Activated naive CD4-positive, alpha-beta T cell treated with anti-CD3 and anti-CD28 coated beads, Interleukin-2, amount 10 ng/mL, durations not matched to agents 7 days and 5 days (primary cell): ENCODE measurements around the gene CACNA1D.

Experiments used
- CTCF ChIA-PET: fragments of 350-600 bp; sonication (Branson Sonifier 250); formaldehyde crosslinking; loops from one replicate; lab custom pipeline; 2021; ENCODE audit warnings: antibody characterized with exemption; lab: Charles Lee
- DNase-seq: peaks from one replicate; pipeline ENCODE4 v3.0.0-alpha.2; 2020
- H3K27ac Mint-ChIP-seq: one replicate; pipeline ENCODE4 v1.8.0; 2021; ENCODE audit warnings: mild to moderate bottlenecking, moderate library complexity, mixed read lengths
- H3K27me3 Mint-ChIP-seq: one replicate; pipeline ENCODE4 v1.8.0; 2021; ENCODE audit warnings: mild to moderate bottlenecking, mixed read lengths
- H3K36me3 Mint-ChIP-seq: one replicate; pipeline ENCODE4 v1.8.0; 2021; ENCODE audit warnings: mixed read lengths
- H3K4me1 Mint-ChIP-seq: one replicate; pipeline ENCODE4 v1.8.0; 2021; ENCODE audit warnings: mixed read lengths
- H3K4me3 Mint-ChIP-seq: one replicate; pipeline ENCODE4 v1.8.0; 2021; ENCODE audit warnings: mild to moderate bottlenecking, moderate library complexity, mixed read lengths
- H3K9me3 Mint-ChIP-seq: one replicate; pipeline ENCODE4 v1.8.0; 2021; ENCODE audit warnings: mixed read lengths

The CACNA1D gene

DNA sequence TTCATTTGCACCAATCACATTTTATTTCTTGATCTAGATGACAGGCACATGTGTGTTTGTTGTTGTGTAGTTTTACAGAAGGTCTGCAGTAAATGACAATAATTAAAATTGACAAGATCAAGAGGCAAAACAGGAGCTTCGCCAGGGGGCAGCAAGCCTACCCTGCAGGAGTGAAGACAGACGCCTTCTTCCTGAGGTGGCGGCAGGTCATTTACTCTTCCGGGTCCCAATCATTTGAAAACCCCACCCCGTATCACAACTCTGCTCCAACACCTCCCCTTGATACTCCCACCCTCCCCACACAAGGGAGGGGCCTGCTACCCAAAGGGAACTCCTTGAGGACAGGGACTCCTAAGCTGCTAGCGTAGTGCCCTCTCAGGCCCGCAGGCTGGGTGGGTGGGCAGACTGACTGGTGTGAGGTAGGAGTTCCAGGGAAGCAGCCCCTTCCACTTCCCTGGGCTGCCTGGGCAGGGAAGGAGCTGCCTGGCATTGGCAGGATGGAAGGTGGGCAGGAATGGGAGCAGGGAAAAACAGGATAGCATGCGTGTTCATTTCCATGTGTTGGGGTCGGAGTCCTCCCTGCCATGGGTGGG lies 338.7 kb downstream of the CACNA1D start:
- H3K9me3 Mint-ChIP-seq = no peaks in the 10 kb centered on the region
- no peaks in the 10 kb centered on the region for H3K4me1 Mint-ChIP-seq
- H3K36me3 Mint-ChIP-seq = no peaks in the 10 kb centered on the region
- no peak overlapping the region for H3K27ac Mint-ChIP-seq
- DNase-seq = no peak
- H3K27me3 Mint-ChIP-seq = peaks cover 4% of the 10 kb centered on the region
- H3K4me3 Mint-ChIP-seq = no peak overlapping the region
- CTCF ChIA-PET = no interaction called here

DNA sequence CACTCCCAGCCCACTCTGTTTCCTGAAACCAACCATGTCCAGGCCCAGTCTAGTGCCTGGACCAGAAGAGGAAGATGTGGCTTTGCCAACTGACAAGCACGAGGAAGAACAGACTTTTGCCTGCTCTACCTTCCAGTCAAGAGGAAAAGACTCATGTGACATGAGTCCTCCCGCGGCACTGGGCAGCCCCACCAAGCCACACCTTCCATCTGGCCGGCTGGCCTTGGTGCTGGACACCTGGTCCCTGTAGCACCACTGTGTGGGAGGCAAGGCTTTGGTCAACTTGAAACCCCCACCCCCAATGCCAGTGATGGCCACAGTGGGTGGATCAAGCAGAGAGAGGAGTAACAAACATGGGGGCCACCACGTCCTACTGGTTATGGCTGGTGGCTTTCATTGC lies 339.3 kb downstream of the CACNA1D start:
- H3K27ac Mint-ChIP-seq = no peak overlapping the region
- CTCF ChIA-PET = no interaction called here
- H3K4me3 Mint-ChIP-seq = no peak overlapping the region
- H3K9me3 Mint-ChIP-seq = no peaks in the 10 kb centered on the region
- no peaks in the 10 kb centered on the region for H3K4me1 Mint-ChIP-seq
- H3K36me3 Mint-ChIP-seq = no peaks in the 10 kb centered on the region
- H3K27me3 Mint-ChIP-seq = peaks cover 9% of the 10 kb centered on the region
- no peak for DNase-seq

DNA sequence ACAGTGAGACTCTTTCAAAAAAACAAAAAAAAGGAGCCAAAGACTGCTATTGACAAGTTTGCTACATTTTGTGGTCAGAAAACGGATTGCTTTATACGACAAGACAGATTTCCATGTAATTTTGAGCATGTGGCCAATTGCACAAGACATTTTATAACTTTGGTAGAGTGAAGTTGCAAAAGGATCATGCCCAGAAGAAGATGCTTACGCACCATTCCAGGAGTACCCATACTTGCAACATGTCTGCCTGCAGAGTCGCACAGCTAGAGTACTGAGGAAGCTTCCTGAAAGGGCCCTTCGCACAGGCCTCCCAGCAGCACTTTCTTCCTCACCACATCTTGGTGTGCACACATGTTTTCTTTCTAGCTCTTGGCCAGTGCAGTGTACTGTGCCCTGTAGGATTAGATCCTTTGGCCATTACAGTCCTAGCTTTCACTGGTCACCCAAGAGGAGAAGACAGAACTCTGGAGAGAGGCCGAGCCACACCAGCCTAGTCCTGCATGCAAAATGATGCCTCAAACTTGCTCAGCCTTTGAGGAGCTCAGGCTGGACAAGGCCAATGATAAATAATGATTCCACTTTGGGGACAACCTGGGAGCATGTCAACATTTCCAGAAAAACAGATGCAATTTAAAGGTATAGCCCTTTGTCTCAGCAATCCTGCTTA lies 340.2 kb downstream of the CACNA1D start:
- Mint-ChIP-seq H3K27ac (no peak overlapping the region), H3K36me3 (no peaks in the 10 kb centered on the region), H3K27me3 (peaks cover 15% of the 10 kb centered on the region)

DNA sequence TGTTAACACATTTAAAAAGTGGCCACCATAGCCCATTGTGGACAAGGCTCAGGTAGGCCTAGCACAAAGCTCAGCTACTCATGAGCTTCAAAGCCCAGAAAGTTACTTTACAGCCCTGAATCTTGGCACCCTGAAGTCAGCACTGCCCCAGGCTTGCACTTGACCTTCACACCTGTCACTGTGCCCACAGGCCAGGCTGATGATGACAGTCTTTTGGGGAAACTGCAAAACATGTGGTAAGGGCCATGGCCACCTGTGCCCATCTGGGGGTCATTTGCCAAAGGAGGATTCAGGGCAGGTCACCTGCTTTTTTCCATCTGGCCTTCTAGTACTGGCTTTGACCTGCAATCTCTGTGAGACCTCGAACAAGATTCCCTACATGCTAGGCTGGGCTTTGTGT lies 340.8 kb downstream of the CACNA1D start:
- H3K27me3 Mint-ChIP-seq = peaks cover 15% of the 10 kb centered on the region
- H3K36me3 Mint-ChIP-seq = no peaks in the 10 kb centered on the region
- no peaks in the 10 kb centered on the region for H3K9me3 Mint-ChIP-seq
- H3K27ac Mint-ChIP-seq = no peak overlapping the region
- H3K4me3 Mint-ChIP-seq = no peak overlapping the region
- CTCF ChIA-PET = no interaction called here
- H3K4me1 Mint-ChIP-seq = no peaks in the 10 kb centered on the region
- no peak for DNase-seq

More for the DNA sequence above, 340.2 kb downstream of the CACNA1D start:
- no peaks in the 10 kb centered on the region for H3K4me1 Mint-ChIP-seq
- no peak for DNase-seq
- H3K4me3 Mint-ChIP-seq = no peak overlapping the region
- CTCF ChIA-PET = no interaction called here
- H3K9me3 Mint-ChIP-seq = no peaks in the 10 kb centered on the region

DNA sequence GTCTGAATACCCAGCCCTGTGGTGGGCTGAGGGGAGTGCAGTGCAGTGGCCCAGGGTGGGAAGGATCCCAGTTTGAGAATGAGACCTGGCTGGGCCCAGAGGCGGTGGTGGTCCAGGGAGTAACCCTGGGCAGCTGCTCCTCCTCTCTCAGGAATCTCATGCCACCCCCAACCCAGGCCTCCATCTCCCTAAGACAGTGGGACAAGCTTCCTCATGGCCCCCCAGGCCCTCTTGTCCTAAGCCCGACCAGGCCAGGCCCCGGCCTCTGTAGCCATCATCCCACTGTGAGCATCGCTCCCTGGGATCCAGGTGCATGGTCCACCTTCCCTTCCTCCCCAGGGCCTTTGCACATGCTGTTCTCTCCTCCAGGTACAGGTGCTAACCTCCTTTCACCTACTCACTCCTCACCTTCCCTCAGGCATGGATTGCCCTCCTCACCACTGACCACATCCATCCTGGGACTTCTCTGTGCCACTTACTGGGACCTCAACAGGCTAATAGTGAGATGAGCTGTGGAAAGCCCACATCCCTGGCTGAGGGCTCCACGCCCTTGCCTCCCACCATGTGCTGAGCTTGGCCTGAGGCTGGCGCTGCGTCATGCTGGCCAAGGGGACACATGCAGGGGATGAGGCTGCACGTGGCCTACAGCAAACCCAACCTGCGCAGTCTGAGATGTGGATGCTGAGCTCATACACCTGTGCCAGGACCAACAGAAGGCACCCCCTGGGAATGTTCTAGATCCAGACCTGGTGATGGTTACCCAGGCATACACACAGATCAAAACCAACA lies 341.9 kb downstream of the CACNA1D start:
- Mint-ChIP-seq H3K9me3 (no peaks in the 10 kb centered on the region), H3K4me1 (no peaks in the 10 kb centered on the region), H3K27ac (no peak overlapping the region), H3K27me3 (peaks cover 22% of the 10 kb centered on the region), H3K4me3 (no peak overlapping the region), H3K36me3 (no peaks in the 10 kb centered on the region)
- CTCF ChIA-PET = no interaction called here
- DNase-seq = no peak

DNA sequence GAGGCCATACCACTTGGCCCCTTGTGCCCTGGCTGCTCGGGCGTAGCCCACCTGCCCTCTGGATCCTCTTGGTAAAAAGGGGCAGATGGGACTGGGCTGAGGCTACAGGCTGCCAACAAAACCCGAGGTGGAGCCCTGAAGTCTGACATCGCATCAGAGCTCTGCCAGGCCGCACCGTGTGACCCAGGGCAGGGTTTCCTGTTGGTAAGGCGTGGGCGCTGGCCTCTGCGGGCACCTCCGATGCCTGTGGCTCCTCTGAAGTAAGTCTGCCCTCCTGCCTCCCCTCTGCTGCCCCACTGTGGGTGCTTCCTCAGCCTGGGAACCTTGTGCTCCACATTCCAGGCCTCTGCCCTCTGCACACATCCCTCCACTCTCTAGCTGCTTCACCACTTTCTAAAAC lies 342.9 kb downstream of the CACNA1D start:
- no peaks in the 10 kb centered on the region for H3K36me3 Mint-ChIP-seq
- H3K4me3 Mint-ChIP-seq = no peak overlapping the region
- no peak overlapping the region for H3K27ac Mint-ChIP-seq
- H3K27me3 Mint-ChIP-seq = peaks cover 30% of the 10 kb centered on the region
- H3K4me1 Mint-ChIP-seq = no peaks in the 10 kb centered on the region
- CTCF ChIA-PET = no interaction called here
- no peaks in the 10 kb centered on the region for H3K9me3 Mint-ChIP-seq
- no peak for DNase-seq

DNA sequence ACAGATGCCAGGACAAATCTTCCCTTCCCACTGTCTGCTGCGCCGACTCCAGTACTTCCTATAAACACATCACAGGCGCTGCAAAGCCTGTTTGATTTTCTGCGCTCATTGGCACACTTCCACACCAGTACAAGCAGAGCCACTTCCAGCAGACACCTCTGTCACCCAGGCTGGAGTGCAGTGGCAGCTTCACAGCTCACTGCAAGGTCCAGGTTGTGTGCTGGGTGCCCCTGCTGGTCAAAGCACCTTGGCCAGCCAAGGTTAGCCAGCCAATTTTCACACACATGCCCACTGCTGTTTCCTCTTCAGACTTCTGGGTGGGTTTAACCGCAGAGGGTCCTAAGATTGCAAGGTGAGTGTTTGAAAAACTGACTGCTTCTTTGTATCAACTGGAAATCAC lies 346.9 kb downstream of the CACNA1D start:
- Mint-ChIP-seq H3K4me1 (no peaks in the 10 kb centered on the region), H3K36me3 (no peaks in the 10 kb centered on the region), H3K4me3 (no peak overlapping the region), H3K27me3 (peaks cover 67% of the 10 kb centered on the region), H3K9me3 (no peaks in the 10 kb centered on the region), H3K27ac (no peak overlapping the region)
- CTCF ChIA-PET = no interaction called here
- DNase-seq = no peak

DNA sequence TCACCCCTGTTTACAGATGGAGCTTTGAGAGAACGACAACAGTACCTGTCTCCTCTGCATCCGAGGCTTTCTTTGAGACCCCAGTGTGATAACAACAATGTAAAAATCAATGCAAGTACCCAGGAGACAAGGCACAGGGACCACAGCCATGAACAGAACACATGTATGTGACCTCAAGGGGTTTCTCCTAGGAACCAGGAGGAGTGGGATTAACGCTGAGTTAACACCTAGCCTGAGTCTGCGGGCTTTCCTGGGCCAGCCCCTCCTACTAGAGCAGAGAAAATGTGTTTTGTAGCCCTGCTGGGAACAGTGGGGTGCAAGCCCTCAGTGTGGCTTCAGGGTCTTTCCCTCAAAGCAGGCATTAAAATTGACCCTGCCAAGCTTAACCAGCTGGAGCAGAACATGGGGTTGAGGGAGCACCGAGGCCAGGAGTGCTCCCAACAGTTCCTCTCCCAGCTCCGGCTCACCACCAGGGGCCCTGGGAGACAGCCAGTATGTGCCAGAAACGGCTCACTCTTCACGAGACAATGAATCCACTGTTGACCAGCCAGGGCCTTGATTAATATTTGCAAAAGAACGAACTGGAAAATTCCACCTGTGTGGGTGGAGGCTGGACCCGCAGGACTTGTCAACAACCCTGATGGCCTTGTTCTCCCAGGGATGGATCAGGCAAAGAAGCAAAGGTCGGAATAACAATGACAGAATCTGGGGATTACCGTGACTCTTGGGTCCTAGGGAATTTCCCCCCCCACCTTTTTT lies 348.2 kb downstream of the CACNA1D start:
- Mint-ChIP-seq H3K4me3 (no peak overlapping the region), H3K27me3 (peaks cover 80% of the 10 kb centered on the region), H3K27ac (no peak overlapping the region), H3K36me3 (no peaks in the 10 kb centered on the region), H3K9me3 (no peaks in the 10 kb centered on the region), H3K4me1 (peaks cover 5% of the 10 kb centered on the region)
- DNase-seq = no peak
- CTCF ChIA-PET = no interaction called here

DNA sequence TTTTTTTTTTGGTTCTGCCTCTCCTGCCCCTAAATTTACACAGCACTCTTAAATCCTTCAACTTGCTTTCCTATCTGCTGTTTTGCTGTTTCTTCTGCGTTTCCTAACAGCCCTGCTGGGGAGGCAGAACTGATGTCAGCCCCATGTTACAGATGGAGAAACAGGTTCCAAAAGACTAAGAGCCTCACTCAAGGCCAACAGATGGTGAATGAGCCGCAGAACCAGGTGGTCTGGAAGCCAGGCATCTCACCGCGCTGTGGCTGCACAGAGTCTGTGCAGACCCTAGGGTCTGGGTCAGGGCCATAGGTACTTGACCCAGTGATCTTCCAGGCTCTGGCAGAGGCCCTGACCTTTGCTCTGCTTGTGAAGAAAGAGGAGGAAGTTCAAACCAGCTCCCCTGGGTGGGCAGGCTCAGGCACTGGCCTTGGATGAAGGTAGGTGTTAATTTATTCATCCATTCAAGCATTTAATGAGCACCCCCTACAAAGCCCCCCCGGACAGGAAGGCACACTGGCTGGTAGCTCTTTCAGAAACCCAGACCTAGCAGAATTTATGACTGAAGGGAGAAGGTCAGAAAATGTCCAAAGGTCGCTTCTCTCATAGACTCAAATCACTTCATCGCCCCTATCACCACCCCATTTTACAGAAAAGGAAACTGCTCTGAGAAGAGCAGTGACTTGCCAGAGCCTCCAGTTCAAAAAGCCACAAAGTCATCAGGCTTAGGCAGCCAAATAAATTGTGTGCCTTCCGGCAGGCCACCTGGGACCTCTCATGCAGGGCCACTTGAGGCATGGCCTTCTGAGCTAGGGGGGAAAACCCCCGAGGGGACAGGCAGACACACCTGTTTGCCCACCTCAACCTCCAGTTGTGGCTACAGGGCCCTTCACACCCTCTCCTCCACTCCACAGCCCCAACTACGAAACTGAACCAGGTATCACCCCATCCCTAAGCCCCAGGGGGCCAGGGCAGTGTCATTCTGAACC lies 349.1 kb downstream of the CACNA1D start:
- no peak overlapping the region for H3K4me3 Mint-ChIP-seq
- no peaks in the 10 kb centered on the region for H3K36me3 Mint-ChIP-seq
- H3K27me3 Mint-ChIP-seq = peaks cover 78% of the 10 kb centered on the region
- CTCF ChIA-PET = no interaction called here
- peaks cover 5% of the 10 kb centered on the region for H3K4me1 Mint-ChIP-seq
- H3K9me3 Mint-ChIP-seq = no peaks in the 10 kb centered on the region
- H3K27ac Mint-ChIP-seq = no peak overlapping the region
- DNase-seq = no peak

DNA sequence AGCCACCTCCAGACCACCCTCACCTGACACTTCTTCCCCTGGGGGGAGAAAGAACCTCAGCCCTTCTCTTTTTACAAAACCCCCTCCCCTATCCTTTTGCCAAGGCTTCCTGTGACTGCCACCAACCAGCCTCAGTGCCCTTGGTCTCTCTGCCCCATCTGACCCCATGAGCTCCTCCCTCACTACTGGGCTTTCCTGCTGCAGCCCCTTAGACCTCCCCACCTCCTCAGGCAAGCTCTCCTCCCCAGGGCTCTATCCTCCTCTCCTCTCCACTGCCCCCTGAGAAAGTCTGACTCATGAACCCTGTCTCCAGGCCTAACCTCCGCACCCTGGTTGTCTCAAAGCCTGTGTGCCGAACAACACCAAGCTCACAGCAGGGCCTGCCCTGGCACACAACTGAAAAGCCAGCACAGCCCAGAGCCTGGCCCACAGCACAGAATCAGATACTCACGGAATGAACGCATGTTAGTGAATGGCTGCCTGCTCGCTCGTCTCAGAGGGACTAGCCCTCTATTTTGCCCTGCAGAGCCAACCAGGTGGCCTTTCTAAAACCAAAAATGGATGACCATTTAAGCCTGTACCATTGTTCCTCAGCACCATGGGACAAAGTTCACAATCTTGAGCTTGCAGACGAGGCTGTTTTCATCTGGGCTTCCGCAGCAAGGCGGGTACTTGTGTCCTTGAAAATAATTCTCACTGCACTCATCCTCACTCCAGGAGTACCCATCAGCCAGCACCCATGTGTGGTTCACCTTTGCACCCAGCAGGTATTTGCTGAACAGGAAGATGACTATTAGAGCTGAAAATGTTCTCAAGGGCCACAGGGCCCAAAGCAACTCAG lies 350.1 kb downstream of the CACNA1D start:
- peak overlapping the region; percentile 57 for H3K4me3 Mint-ChIP-seq
- no peaks in the 10 kb centered on the region for H3K9me3 Mint-ChIP-seq
- peaks cover 5% of the 10 kb centered on the region for H3K4me1 Mint-ChIP-seq
- no peaks in the 10 kb centered on the region for H3K36me3 Mint-ChIP-seq
- DNase-seq = no peak
- CTCF ChIA-PET = interaction anchor here (0.8 kb wide), 2 partner anchors 94 to 470 kb away, joined by 3 read pairs; no protein-coding TSS in a partner anchor
- no peak overlapping the region for H3K27ac Mint-ChIP-seq
- H3K27me3 Mint-ChIP-seq = peaks cover 81% of the 10 kb centered on the region

DNA sequence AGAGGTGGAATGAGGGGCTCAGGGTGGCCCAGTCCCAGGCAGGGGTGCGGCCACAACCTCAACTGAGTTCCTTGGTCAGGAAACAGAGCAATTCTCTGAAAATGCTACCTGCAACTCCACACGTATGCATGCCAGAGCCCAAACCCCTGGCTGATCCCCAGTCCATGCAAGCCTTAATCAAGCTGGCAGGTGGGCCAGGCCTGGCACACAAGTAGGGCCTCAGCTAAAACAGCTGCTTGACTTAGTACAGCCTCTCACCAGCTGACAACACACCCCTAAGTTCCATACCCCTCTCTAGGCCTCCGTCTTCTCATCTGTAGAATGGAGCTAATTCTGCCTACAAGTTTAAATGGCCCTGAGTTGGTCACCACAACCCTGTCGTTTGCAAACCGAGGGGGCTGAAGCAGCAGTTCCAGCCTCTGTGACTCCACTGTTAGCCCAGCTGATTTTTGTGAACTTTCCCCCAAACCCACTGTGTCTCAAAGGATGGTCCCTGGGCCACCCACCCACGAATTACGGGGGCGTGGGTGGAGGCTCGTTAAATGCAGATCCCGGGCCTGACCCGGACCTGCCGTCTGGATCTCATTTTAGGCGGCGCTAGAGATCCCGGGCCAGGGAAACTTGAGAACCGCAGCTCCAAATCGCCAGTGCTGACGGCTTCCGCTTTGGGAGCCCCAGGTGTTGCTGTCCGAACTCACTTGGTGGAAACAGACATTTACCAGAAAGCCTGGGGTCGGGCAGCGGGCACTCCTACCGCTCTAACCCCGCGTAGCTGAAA lies 350.9 kb downstream of the CACNA1D start:
- CTCF ChIA-PET = interaction anchor here (0.8 kb wide), 2 partner anchors 93 to 471 kb away, joined by 3 read pairs; no protein-coding TSS in a partner anchor
- H3K36me3 Mint-ChIP-seq = no peaks in the 10 kb centered on the region
- no peak for DNase-seq
- H3K27me3 Mint-ChIP-seq = peaks cover 85% of the 10 kb centered on the region
- H3K27ac Mint-ChIP-seq = no peak overlapping the region
- H3K9me3 Mint-ChIP-seq = no peaks in the 10 kb centered on the region
- H3K4me1 Mint-ChIP-seq = peaks cover 5% of the 10 kb centered on the region
- H3K4me3 Mint-ChIP-seq = peak overlapping the region; percentile 57

DNA sequence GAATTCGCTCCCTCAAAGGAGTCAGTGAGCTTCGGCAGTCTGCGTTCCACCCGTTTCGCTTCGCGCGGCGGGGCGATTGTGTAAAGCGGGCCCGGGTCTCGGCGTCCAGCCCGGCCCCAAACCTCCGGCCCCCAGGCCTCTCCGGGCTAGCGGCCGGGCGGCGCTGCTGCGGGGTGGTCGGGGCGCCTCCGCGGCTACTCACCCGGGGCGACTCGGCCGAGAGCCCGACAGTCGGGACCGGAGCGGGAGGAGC lies 351.4 kb downstream of the CACNA1D start:
- H3K9me3 Mint-ChIP-seq = no peaks in the 10 kb centered on the region
- no peak overlapping the region for H3K27ac Mint-ChIP-seq
- H3K36me3 Mint-ChIP-seq = no peaks in the 10 kb centered on the region
- DNase-seq = no peak
- H3K27me3 Mint-ChIP-seq = peaks cover 82% of the 10 kb centered on the region
- H3K4me3 Mint-ChIP-seq = peak overlapping the region; percentile 57
- CTCF ChIA-PET = no interaction called here
- H3K4me1 Mint-ChIP-seq = peaks cover 5% of the 10 kb centered on the region
